HepG2 (cell line): ENCODE data around the gene RPS19. TPM values are rescaled to one million over a fixed set of nuclear protein-coding genes. Genes with fewer than 3 reads are reported as not detected.

Experiments used
- ATAC-seq: fragments of 200-7000 bp; cut with Tn5 transposase; 3 replicates; pipeline ENCODE4 v1.9.1; 2020; ENCODE audit warnings: mild to moderate bottlenecking, moderate library complexity
- BruUV-seq: library from RNA; stranded (reverse); fragments of 400-500 nt; replicated peaks from 2 replicates; lab custom pipeline; 2021; lab: Mats Ljungman, UMichigan
- CTCF ChIA-PET: fragments of 300-600 bp; formaldehyde crosslinking; extraction: SDS; loops from one replicate; lab custom pipeline; 2021; ENCODE audit warnings: low total read pairs, inconsistent platforms, low intra/inter-chr PET ratio; lab: Yijun Ruan, JAX
- POLR2A ChIA-PET: fragments of 350-600 bp; sonication (Branson Sonifier 250); formaldehyde crosslinking; loops from one replicate; lab custom pipeline; 2020; ENCODE audit warnings: antibody characterized with exemption, inconsistent platforms; lab: Yijun Ruan, JAX
- DNase-seq: peaks from one replicate; pipeline ENCODE4 v3.0.0-alpha.2; 2015; ENCODE audit warnings: low spot score
- FAIRE-seq: peaks from 3 replicates; lab custom pipeline; 2011; peaks lifted over from hg19 to GRCh38; lab: Jason Lieb, UNC
- H2AFZ ChIP-seq: one replicate; pipeline ENCODE4 v1.6.1; 2011; ENCODE audit warnings: low read length, inconsistent platforms
- H3K27ac ChIP-seq: fragments of 300-600 bp; 3 replicates; pipeline ENCODE4 v1.8.0; 2011; ENCODE audit warnings: mixed run types, mild to moderate bottlenecking, mixed read lengths, low read length, inconsistent platforms; ENCODE audit not compliant: insufficient read depth; ENCODE audit errors: extremely low read length
- H3K27me3 ChIP-seq, 2 experiments: fragments of 200-600 bp in 1 of 2; 2 replicates in 1 of 2; 3 replicates in 1 of 2; pipeline versions ENCODE4 v1.6.0 to v1.8.0; 2011; ENCODE audit warnings: low read length in 2 of 2, mild to moderate bottlenecking in 2 of 2, moderate library complexity in 2 of 2, inconsistent platforms in 1 of 2; ENCODE audit not compliant: insufficient read depth in 2 of 2, control insufficient read depth in 1 of 2
- H3K36me3 ChIP-seq, 2 experiments: fragments of 200-600 bp in 1 of 2; replicated peaks in 1 of 2; 2 replicates in 1 of 2; 3 replicates in 1 of 2; pipeline versions ENCODE4 v1.5.1 to v1.8.0; 2011; ENCODE audit warnings: low read length in 2 of 2, inconsistent platforms in 1 of 2; ENCODE audit not compliant: insufficient read depth in 2 of 2, control insufficient read depth in 1 of 2
- H3K4me1 ChIP-seq: 2 replicates; pipeline ENCODE4 v1.5.1; 2012; ENCODE audit warnings: low read length, inconsistent platforms; ENCODE audit not compliant: insufficient read depth
- H3K4me2 ChIP-seq: 2 replicates; pipeline ENCODE4 v1.6.0; 2011; ENCODE audit warnings: low read depth, low read length, inconsistent platforms
- H3K4me3 ChIP-seq, 3 experiments: fragments of 200-600 bp in 1 of 3; sonication (generic), shearing (Covaris generic) in 1 of 3; replicated peaks in 1 of 3; 2 replicates each; pipeline ENCODE4 v1.5.1; 2011 to 2016; ENCODE audit warnings: low read length in 3 of 3, inconsistent platforms in 2 of 3, low read depth in 2 of 3, mild to moderate bottlenecking in 2 of 3, control low read depth in 1 of 3, mixed read lengths in 1 of 3; ENCODE audit not compliant: insufficient read depth in 1 of 3
- H3K79me2 ChIP-seq: one replicate; pipeline ENCODE4 v1.6.1; 2011; ENCODE audit warnings: low read length, inconsistent platforms; ENCODE audit not compliant: insufficient read depth
- H3K9ac ChIP-seq: 2 replicates; pipeline ENCODE4 v1.6.0; 2011; ENCODE audit warnings: mild to moderate bottlenecking, low read depth, low read length, inconsistent platforms; ENCODE audit not compliant: insufficient read depth
- H3K9me3 ChIP-seq: 2 replicates; pipeline ENCODE4 v1.5.1; 2012; ENCODE audit warnings: mild to moderate bottlenecking, low read length
- H4K20me1 ChIP-seq: 2 replicates; pipeline ENCODE4 v1.6.0; 2011; ENCODE audit warnings: inconsistent platforms, mild to moderate bottlenecking, low read length, moderate library complexity; ENCODE audit not compliant: insufficient read depth
- CCDC6 ChIP-seq: sonication (generic); formaldehyde crosslinking; IDR thresholded peaks from 2 replicates; pipeline ENCODE4 v1.8.1; 2022; ENCODE audit warnings: mild to moderate bottlenecking, missing genetic modification reagents, moderate library complexity
- CTCF ChIP-seq: sonication (generic); formaldehyde crosslinking; IDR thresholded peaks from 2 replicates; pipeline ENCODE4 v1.5.0; 2020; ENCODE audit warnings: mild to moderate bottlenecking, missing genetic modification reagents, moderate library complexity
- ELF3 ChIP-seq: IDR thresholded peaks from 2 replicates; pipeline ENCODE4 v1.6.1; 2016; ENCODE audit warnings: missing genetic modification reagents, missing compliant biosample characterization
- KAT8 ChIP-seq: IDR thresholded peaks from 2 replicates; pipeline ENCODE4 v1.6.1; 2016; ENCODE audit warnings: missing genetic modification reagents, missing compliant biosample characterization
- PHF20 ChIP-seq: sonication (generic); formaldehyde crosslinking; IDR thresholded peaks from 2 replicates; pipeline ENCODE4 v1.5.0; 2020; ENCODE audit warnings: mild to moderate bottlenecking, missing genetic modification reagents
- PHF5A ChIP-seq: IDR thresholded peaks from one replicate; pipeline ENCODE4 v1.6.1; 2018; ENCODE audit warnings: low read depth, missing genetic modification reagents; ENCODE audit not compliant: unreplicated experiment
- SIN3A ChIP-seq: IDR thresholded peaks from 2 replicates; pipeline ENCODE4 v1.6.1; 2011; ENCODE audit warnings: low read depth, mild to moderate bottlenecking, control low read depth, low read length, borderline replicate concordance
- SP140L ChIP-seq: sonication (generic); formaldehyde crosslinking; IDR thresholded peaks from 2 replicates; pipeline ENCODE4 v1.4.0; 2020; ENCODE audit warnings: missing genetic modification reagents, borderline replicate concordance
- XBP1 ChIP-seq: sonication (generic); formaldehyde crosslinking; IDR thresholded peaks from 2 replicates; pipeline ENCODE4 v1.5.0; 2020; ENCODE audit warnings: missing genetic modification reagents
- ZMYM2 ChIP-seq: sonication (generic); formaldehyde crosslinking; IDR thresholded peaks from 2 replicates; pipeline ENCODE4 v1.8.0; 2022; ENCODE audit warnings: mild to moderate bottlenecking, missing genetic modification reagents
- ZMYM3 ChIP-seq: sonication (generic); formaldehyde crosslinking; IDR thresholded peaks from 2 replicates; pipeline ENCODE4 v1.5.1; 2020; ENCODE audit warnings: mild to moderate bottlenecking, missing genetic modification reagents
- ZNF260 ChIP-seq: sonication (generic); formaldehyde crosslinking; IDR thresholded peaks from 2 replicates; pipeline ENCODE4 v1.4.0; 2020; ENCODE audit warnings: missing genetic modification reagents, low read depth, mild to moderate bottlenecking, borderline replicate concordance
- ZNF292 ChIP-seq: sonication (generic); formaldehyde crosslinking; IDR thresholded peaks from 2 replicates; pipeline ENCODE4 v1.8.1; 2022; ENCODE audit warnings: mild to moderate bottlenecking, low read depth, missing genetic modification reagents, borderline replicate concordance
- ZNF331 ChIP-seq: sonication (generic); formaldehyde crosslinking; IDR thresholded peaks from 2 replicates; pipeline ENCODE4 v1.4.0; 2020; ENCODE audit warnings: missing genetic modification reagents
- ZNF616 ChIP-seq: sonication (generic); formaldehyde crosslinking; IDR thresholded peaks from 2 replicates; pipeline ENCODE4 v1.5.0; 2020; ENCODE audit warnings: low read depth, mild to moderate bottlenecking, missing genetic modification reagents
- WGBS: methylation state at CpG from one replicate; pipeline ENCODE4 v1.1.6; 2017; ENCODE audit warnings: low lambda C conversion rate; 5-methylcytosine and 5-hydroxymethylcytosine counted together
- in situ Hi-C: cut with HindIII; loops from 2 replicates; pipeline ENCODE4 v1.10.0; 2017; ENCODE audit warnings: low pct_unique_long_range_greater_than_20kb; ENCODE audit not compliant: extremely low pct_ligation_motif_present
- intact Hi-C: fragments of 100-400 bp; cut with micrococcal nuclease; formaldehyde crosslinking; loops from one replicate; pipeline ENCODE4 v1.10.0; 2022; ENCODE audit not compliant: unreplicated experiment
- polyA plus RNA-seq, 8 experiments: library from polyadenylated mRNA; depleted of rRNA in 3 of 8; stranded (reverse) in 7 of 8; unstranded in 1 of 8; fragments of >200 nt; fragmentation: Illumina TruSeq in 4 of 8; extraction: Trizol in 4 of 8; gene quantifications; 2 replicates each; pipeline versions ENCODE4 v1.2.1 to v1.2.3, GENCODE V29; 2011 to 2016; ENCODE audit warnings: low read depth in 4 of 8, missing spikeins in 1 of 8, mixed read lengths in 1 of 8; ENCODE audit not compliant: insufficient read depth in 1 of 8
- total RNA-seq, 5 experiments: library from RNA; depleted of rRNA; stranded (reverse); fragments of >200 nt; fragmentation: Illumina TruSeq; extraction: Trizol; gene quantifications; 2 replicates each; pipeline ENCODE4 v1.2.3, GENCODE V29; 2016; ENCODE audit warnings: low read depth in 1 of 5
- TF ChIP-seq, protein P1 (sequence below): sonication (generic); IDR thresholded peaks from 2 replicates; pipeline ENCODE4 v1.6.1; 2016; ENCODE audit warnings: low read depth, borderline replicate concordance
- TF ChIP-seq, protein P2 (sequence below): sonication (generic); formaldehyde crosslinking; conservative IDR thresholded peaks from 2 replicates; pipeline ENCODE4 v1.4.0; 2020; ENCODE audit warnings: missing genetic modification reagents
- TF ChIP-seq, protein P3 (sequence below): sonication (generic); formaldehyde crosslinking; IDR thresholded peaks from 2 replicates; pipeline ENCODE4 v1.8.1; 2023; ENCODE audit warnings: missing genetic modification reagents, inconsistent platforms, borderline replicate concordance

RPS19 gene
- total and polyA plus RNA-seq, 2 of the 13 experiments (the other 11 are each of a cell fraction or from before 2014, with no cell fraction given), result 1,983 to 4,758 TPM

GRCh38 chr19:41903193-41903953 is 43.3 kb downstream of the RPS19 start (continued):
- no peak for TF ChIP-seq ZNF260
- TF ChIP-seq, protein P1, sequence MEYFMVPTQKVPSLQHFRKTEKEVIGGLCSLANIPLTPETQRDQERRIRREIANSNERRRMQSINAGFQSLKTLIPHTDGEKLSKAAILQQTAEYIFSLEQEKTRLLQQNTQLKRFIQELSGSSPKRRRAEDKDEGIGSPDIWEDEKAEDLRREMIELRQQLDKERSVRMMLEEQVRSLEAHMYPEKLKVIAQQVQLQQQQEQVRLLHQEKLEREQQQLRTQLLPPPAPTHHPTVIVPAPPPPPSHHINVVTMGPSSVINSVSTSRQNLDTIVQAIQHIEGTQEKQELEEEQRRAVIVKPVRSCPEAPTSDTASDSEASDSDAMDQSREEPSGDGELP, result no peak
- no peak for TF ChIP-seq CCDC6 (CRISPR knock-in tag)
- no peak for TF ChIP-seq PHF20
- TF ChIP-seq ZMYM2 (CRISPR knock-in tag), result no peak
- TF ChIP-seq ZMYM3, result no peak
- TF ChIP-seq CTCF (CRISPR knock-in tag), result no peak
- TF ChIP-seq XBP1, result no peak

DNA sequence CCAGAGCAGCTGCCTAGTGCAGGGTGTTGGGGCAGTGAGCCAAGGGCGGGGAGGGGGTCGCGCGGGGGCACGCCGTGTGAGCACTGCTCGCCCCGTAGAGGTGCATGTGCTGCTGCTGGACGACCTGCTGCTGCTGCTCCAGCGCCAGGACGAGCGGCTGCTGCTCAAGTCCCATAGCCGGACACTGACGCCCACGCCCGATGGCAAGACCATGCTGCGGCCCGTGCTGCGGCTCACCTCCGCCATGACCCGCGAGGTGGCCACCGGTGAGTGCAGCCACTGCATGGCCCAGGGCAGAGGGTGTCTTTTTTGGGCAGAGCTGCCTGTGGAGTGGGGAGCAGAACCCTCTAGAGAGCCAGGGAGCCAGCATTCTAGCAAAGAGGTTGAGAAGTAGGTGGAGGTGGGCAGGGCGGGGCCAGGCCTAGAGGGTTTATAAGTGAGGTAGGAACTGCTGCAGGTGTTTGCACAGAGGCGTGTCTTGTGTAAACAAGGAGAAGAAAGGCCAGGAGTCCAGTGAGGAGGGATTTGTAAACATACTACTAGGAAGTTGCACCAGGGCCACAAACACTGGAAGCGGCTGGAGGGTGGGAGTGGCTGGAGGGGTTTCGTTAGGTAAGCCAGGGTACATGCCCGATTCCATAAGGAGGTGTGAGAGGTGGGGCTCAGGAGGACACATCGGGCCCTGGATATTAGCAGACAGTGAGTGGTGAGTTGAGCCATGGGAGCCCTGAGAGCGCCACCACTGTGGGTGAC is 44.2 kb downstream of the RPS19 start:
- in situ Hi-C loops (no loop called here), intact Hi-C loops (no loop called here)
- FAIRE-seq (peak; percentile 92), DNase-seq (peak; percentile 92), ATAC-seq (peak; percentile 79)
- peak overlapping the region; percentile 15 for H3K27ac ChIP-seq
- H3K9me3 ChIP-seq, result no peaks in the 10 kb centered on the region
- POLR2A ChIA-PET, result no interaction called here
- 0 out of 2 replicates have a peak, but pooled peaks cover 3% of the 10 kb centered on the region for H4K20me1 ChIP-seq
- H3K4me2 ChIP-seq, result peak overlapping the region; percentile 61
- H2AFZ ChIP-seq, result no peak overlapping the region
- H3K79me2 ChIP-seq, result no peaks in the 10 kb centered on the region
- H3K9ac ChIP-seq, result no peak overlapping the region
- peak overlapping the region in 1 of 3 experiments; percentile 31; a peak in 1 of 6 replicates for H3K4me3 ChIP-seq
- peaks cover 24% of the 10 kb centered on the region for H3K4me1 ChIP-seq
- WGBS, result 12% methylated on average over 7 of the region's 30 CpGs
- H3K27me3 ChIP-seq, result no peaks in the 10 kb centered on the region
- no TSS peak for BruUV-seq
- peaks cover 27 to 53% of the 10 kb centered on the region in 2 experiments; a peak in 4 of 5 replicates for H3K36me3 ChIP-seq
- CTCF ChIA-PET, result interaction anchor here (0.6 kb wide), 1 partner anchor 16 kb away, joined by 3 read pairs; no protein-coding TSS in a partner anchor
- TF ChIP-seq SP140L (CRISPR knock-in tag) (no peak), KAT8 (CRISPR knock-in tag) (peak; percentile 62; the same call in 1 of the 2 replicates), ELF3 (CRISPR knock-in tag) (peak; percentile 88), ZNF331 (CRISPR knock-in tag) (peak; percentile 24; the same call in 1 of the 2 replicates), SIN3A (peak; percentile 61), ZNF292 (CRISPR knock-in tag) (no peak), ZNF616 (no peak), PHF5A (CRISPR knock-in tag) (no peak)
- TF ChIP-seq, protein P2, sequence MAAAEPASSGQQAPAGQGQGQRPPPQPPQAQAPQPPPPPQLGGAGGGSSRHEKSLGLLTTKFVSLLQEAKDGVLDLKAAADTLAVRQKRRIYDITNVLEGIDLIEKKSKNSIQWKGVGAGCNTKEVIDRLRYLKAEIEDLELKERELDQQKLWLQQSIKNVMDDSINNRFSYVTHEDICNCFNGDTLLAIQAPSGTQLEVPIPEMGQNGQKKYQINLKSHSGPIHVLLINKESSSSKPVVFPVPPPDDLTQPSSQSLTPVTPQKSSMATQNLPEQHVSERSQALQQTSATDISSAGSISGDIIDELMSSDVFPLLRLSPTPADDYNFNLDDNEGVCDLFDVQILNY, result no peak
- TF ChIP-seq, protein P3, sequence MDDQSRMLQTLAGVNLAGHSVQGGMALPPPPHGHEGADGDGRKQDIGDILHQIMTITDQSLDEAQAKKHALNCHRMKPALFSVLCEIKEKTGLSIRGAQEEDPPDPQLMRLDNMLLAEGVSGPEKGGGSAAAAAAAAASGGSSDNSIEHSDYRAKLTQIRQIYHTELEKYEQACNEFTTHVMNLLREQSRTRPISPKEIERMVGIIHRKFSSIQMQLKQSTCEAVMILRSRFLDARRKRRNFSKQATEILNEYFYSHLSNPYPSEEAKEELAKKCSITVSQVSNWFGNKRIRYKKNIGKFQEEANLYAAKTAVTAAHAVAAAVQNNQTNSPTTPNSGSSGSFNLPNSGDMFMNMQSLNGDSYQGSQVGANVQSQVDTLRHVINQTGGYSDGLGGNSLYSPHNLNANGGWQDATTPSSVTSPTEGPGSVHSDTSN (CRISPR knock-in tag), result no peak
